Liver (tissue), 9 donors: ENCODE data around the gene PPM1N. TPM values are rescaled to one million over a fixed set of nuclear protein-coding genes. Genes with fewer than 3 reads are reported as not detected.

Experiments
- DNase-seq: peaks from one replicate; pipeline ENCODE4 v3.0.0-alpha.2; 2017; ENCODE audit warnings: low spot score
- H3K27ac ChIP-seq, 2 donors: one replicate each; pipeline ENCODE4 v1.7.0; 2013; ENCODE audit warnings: inconsistent platforms in 2 of 2, low read length in 2 of 2, control low read depth in 1 of 2, low read depth in 1 of 2, mild to moderate bottlenecking in 1 of 2
- H3K27me3 ChIP-seq, 4 donors: one replicate each; pipeline versions ENCODE4 v1.6.1 to v1.7.0; 2013; ENCODE audit warnings: low read length in 3 of 4, inconsistent platforms in 1 of 4, mild to moderate bottlenecking in 1 of 4, moderate library complexity in 1 of 4; ENCODE audit not compliant: control insufficient read depth in 4 of 4, insufficient read depth in 4 of 4
- H3K36me3 ChIP-seq, 4 donors: one replicate each; pipeline versions ENCODE4 v1.6.1 to v1.7.0; 2013; ENCODE audit warnings: low read length in 3 of 4, mild to moderate bottlenecking in 3 of 4, low read depth in 1 of 4, moderate library complexity in 1 of 4; ENCODE audit not compliant: control insufficient read depth in 4 of 4, insufficient read depth in 3 of 4
- H3K4me1 ChIP-seq, 4 donors: one replicate each; pipeline versions ENCODE4 v1.6.1 to v1.7.0; 2013; ENCODE audit warnings: low read length in 3 of 4, mild to moderate bottlenecking in 3 of 4, moderate library complexity in 1 of 4; ENCODE audit not compliant: control insufficient read depth in 4 of 4, insufficient read depth in 4 of 4
- H3K4me3 ChIP-seq, 3 donors: one replicate each; pipeline versions ENCODE4 v1.6.1 to v1.7.0; 2013; ENCODE audit warnings: low read length in 3 of 3, control low read depth in 1 of 3, low read depth in 1 of 3, mild to moderate bottlenecking in 1 of 3
- H3K9ac ChIP-seq, 2 donors: one replicate each; pipeline ENCODE4 v1.7.0; 2013; ENCODE audit warnings: low read length in 2 of 2, mild to moderate bottlenecking in 2 of 2, moderate library complexity in 2 of 2, control low read depth in 1 of 2, low read depth in 1 of 2
- H3K9me3 ChIP-seq, 4 donors: one replicate each; pipeline versions ENCODE4 v1.6.1 to v1.7.0; 2013; ENCODE audit warnings: low read length in 3 of 4; ENCODE audit not compliant: control insufficient read depth in 4 of 4
- CTCF ChIP-seq: fragments of 150-350 bp; IDR thresholded peaks from 2 replicates; pipeline ENCODE4 v1.5.1; 2017; ENCODE audit warnings: improper control_type of control experiment, low read depth, low read length; ENCODE audit not compliant: missing input control
- FOXA1 ChIP-seq: IDR thresholded peaks from 2 replicates; pipeline ENCODE4 v1.6.1; 2016; ENCODE audit warnings: antibody characterized with exemption
- FOXA2 ChIP-seq: IDR thresholded peaks from 2 replicates; pipeline ENCODE4 v1.6.1; 2016; ENCODE audit warnings: antibody characterized with exemption
- GABPA ChIP-seq, 2 donors: IDR thresholded peaks in 1 of 2; conservative IDR thresholded peaks in 1 of 2; 2 replicates each; pipeline ENCODE4 v1.6.1; 2016; ENCODE audit warnings: antibody characterized with exemption in 2 of 2, mild to moderate bottlenecking in 1 of 2, moderate library complexity in 1 of 2
- HNF4A ChIP-seq, 2 donors: conservative IDR thresholded peaks; 2 replicates each; pipeline ENCODE4 v1.6.1; 2016; ENCODE audit warnings: antibody characterized with exemption in 2 of 2, mild to moderate bottlenecking in 2 of 2
- HNF4G ChIP-seq: IDR thresholded peaks from 2 replicates; pipeline ENCODE4 v1.6.1; 2016; ENCODE audit warnings: antibody characterized with exemption
- JUND ChIP-seq, 2 donors: IDR thresholded peaks; 2 replicates each; pipeline ENCODE4 v1.6.1; 2016; ENCODE audit warnings: antibody characterized with exemption in 2 of 2
- MAX ChIP-seq: IDR thresholded peaks from 2 replicates; pipeline ENCODE4 v1.6.1; 2016; ENCODE audit warnings: antibody characterized with exemption
- NR2F2 ChIP-seq: IDR thresholded peaks from 2 replicates; pipeline ENCODE4 v1.6.1; 2016; ENCODE audit warnings: antibody characterized with exemption
- RAD21 ChIP-seq, 2 donors: IDR thresholded peaks; 2 replicates each; pipeline ENCODE4 v1.6.1; 2016; ENCODE audit warnings: antibody characterized with exemption in 2 of 2, mild to moderate bottlenecking in 2 of 2
- RXRA ChIP-seq, 2 donors: IDR thresholded peaks; 2 replicates each; pipeline ENCODE4 v1.6.1; 2017 to 2018; ENCODE audit warnings: antibody characterized with exemption in 2 of 2, mild to moderate bottlenecking in 1 of 2
- SP1 ChIP-seq: IDR thresholded peaks from 2 replicates; pipeline ENCODE4 v1.6.1; 2018; ENCODE audit warnings: antibody characterized with exemption, mild to moderate bottlenecking
- YY1 ChIP-seq: IDR thresholded peaks from 2 replicates; pipeline ENCODE4 v1.6.1; 2016; ENCODE audit warnings: antibody characterized with exemption, mild to moderate bottlenecking
- ZBTB33 ChIP-seq: IDR thresholded peaks from 2 replicates; pipeline ENCODE4 v1.6.1; 2016; ENCODE audit warnings: antibody characterized with exemption
- WGBS: extraction: QIAGEN DNeasy Blood & Tissue Kit; methylation state at CpG from one replicate; pipeline ENCODE4 v1.1.7; 2013; 5-methylcytosine and 5-hydroxymethylcytosine counted together
- polyA plus RNA-seq, 2 donors: library from polyadenylated mRNA; stranded (reverse) in 1 of 2; unstranded in 1 of 2; fragments of 200-250 nt in 1 of 2; fragments of >200 nt in 1 of 2; fragmentation: Nextera tagmentation in 1 of 2; extraction: Ambion mirVana in 1 of 2; gene quantifications; one replicate each; pipeline versions ENCODE4 v1.2.1 to v1.2.3, GENCODE V29; 2013 to 2015
- total RNA-seq, 2 donors: library from RNA; depleted of rRNA; stranded (reverse); fragments of >200 nt; gene quantifications; one replicate each; pipeline ENCODE4 v1.2.3, GENCODE V29; 2014
- donor health status: healthy.
- donor health status: healthy.
- donor health status: healthy.
- donor health status: healthy.
- donor health status: healthy.

The PPM1N gene
- total and polyA plus RNA-seq, 4 donors = 0.17 to 1.5 (median 0.47) TPM

GRCh38 chr19:45501730-45502014 is 3.4 kb downstream of the PPM1N start:
- no peaks in the 10 kb centered on the region for H3K9me3 ChIP-seq
- no peaks in the 10 kb centered on the region for H3K27me3 ChIP-seq
- no peaks in the 10 kb centered on the region for H3K36me3 ChIP-seq
- no peak for DNase-seq
- H3K4me1 ChIP-seq = peaks cover 15 to 22% (median 16%) of the 10 kb centered on the region in 4 donors
- H3K9ac ChIP-seq = no peak overlapping the region
- H3K27ac ChIP-seq = no peak overlapping the region
- no peak overlapping the region for H3K4me3 ChIP-seq
- no peak for TF ChIP-seq ZBTB33
- TF ChIP-seq NR2F2 = no peak
- WGBS = 68% methylated on average over 2 of the region's 2 CpGs

GRCh38 chr19:45502111-45502510 is 3.9 kb downstream of the PPM1N start:
- Histone ChIP-seq H3K9ac (no peak overlapping the region), H3K27ac (no peak overlapping the region), H3K9me3 (no peaks in the 10 kb centered on the region), H3K4me1 (peaks cover 13 to 24% (median 15%) of the 10 kb centered on the region in 4 donors), H3K4me3 (no peak overlapping the region), H3K36me3 (no peaks in the 10 kb centered on the region), H3K27me3 (no peaks in the 10 kb centered on the region)
- TF ChIP-seq GABPA (IDR thresholded peaks at IDR 0.05 in 1 of 2, conservative IDR thresholded peaks at IDR 0.05 in 1 of 2) (no peak), RXRA (IDR thresholded peaks at IDR 0.05) (no peak), CTCF (no peak)
- 79% methylated on average over 5 of the region's 5 CpGs for WGBS
- no peak for DNase-seq

GRCh38 chr19:45503909-45504308 is 5.7 kb downstream of the PPM1N start:
- DNase-seq = no peak
- Histone ChIP-seq H3K9me3 (no peaks in the 10 kb centered on the region), H3K9ac (no peak overlapping the region), H3K27ac (no peak overlapping the region), H3K4me1 (peaks cover 6 to 24% (median 13%) of the 10 kb centered on the region in 4 donors), H3K4me3 (no peak overlapping the region), H3K27me3 (no peaks in the 10 kb centered on the region), H3K36me3 (no peaks in the 10 kb centered on the region)
- TF ChIP-seq HNF4A (conservative IDR thresholded peaks at IDR 0.05) = no peak
- TF ChIP-seq CTCF = no peak
- TF ChIP-seq MAX = no peak
- no peak for TF ChIP-seq FOXA1
- TF ChIP-seq NR2F2 = no peak
- TF ChIP-seq RAD21 (IDR thresholded peaks at IDR 0.05) = no peak
- no peak for TF ChIP-seq HNF4G
- no peak for TF ChIP-seq ZBTB33
- no peak for TF ChIP-seq YY1
- no peak for TF ChIP-seq FOXA2
- no peak for TF ChIP-seq JUND (IDR thresholded peaks at IDR 0.05)
- TF ChIP-seq SP1 = no peak
- 84% methylated on average over 9 of the region's 9 CpGs for WGBS
